Astrocyte of the spinal cord (primary cell): Measurements from ENCODE around the gene CDR2L.
A peak's percentile ranks its signal among the peaks of the same experiment; 100 is the strongest.
"Not testable (repeated sequence)": the region's sequence is repeated elsewhere in the genome, so short reads cannot be mapped to it uniquely, and the experiment has no call there.

Source experiments
- DNase-seq: peaks from one replicate; pipeline ENCODE4 v3.0.0; 2011; ENCODE audit warnings: low read depth, low spot score
- H3K4me3 ChIP-seq: 2 replicates; pipeline ENCODE4 v1.5.1; 2011; ENCODE audit warnings: low read depth, mild to moderate bottlenecking, low read length, moderate library complexity
- in situ Hi-C: cut with HindIII; loops from 2 replicates; pipeline ENCODE4 v1.10.0; 2017; ENCODE audit warnings: low sequenced_read_pairs
- TF ChIP-seq, protein P1 (sequence below): IDR thresholded peaks from 2 replicates; pipeline ENCODE4 v1.5.1; 2012; ENCODE audit warnings: low read depth, mild to moderate bottlenecking, low read length, inconsistent platforms

CDR2L gene

DNA sequence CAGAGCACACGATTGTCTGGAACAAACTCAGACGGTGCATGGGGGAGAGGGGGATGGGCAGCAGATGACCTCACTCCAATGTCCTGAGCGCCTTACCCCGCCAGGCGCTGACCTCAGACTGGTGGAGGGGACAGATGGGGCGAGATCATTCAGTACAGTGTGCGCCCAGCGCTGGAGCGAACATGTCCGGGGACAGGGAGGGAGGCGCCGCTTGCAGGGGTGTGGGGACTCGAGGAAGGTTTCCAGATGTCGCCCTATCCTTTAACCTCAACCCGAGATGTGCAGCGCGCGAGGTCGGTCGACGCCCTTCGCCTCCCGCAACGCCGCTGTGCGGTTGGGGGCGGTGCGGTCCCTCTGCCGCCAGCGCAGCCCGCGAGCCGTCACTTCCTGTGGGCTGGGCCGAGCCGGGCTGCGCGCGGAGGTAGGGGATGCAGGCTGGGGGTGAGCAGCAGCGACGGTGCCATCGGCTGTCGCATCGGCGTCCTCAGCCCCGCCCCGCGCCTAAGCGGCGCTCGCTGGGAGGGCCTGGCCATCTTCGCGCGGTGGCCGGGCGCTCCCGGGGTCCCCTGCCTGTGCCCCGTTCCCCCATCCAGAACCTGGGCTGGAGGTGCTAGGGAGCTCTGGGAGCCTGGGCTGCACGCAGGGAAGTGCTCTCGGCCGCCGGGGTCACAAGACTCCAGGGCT, 5.3 kb upstream of the CDR2L start:
- in situ Hi-C loops, result no loop called here
- TF ChIP-seq, protein P1, sequence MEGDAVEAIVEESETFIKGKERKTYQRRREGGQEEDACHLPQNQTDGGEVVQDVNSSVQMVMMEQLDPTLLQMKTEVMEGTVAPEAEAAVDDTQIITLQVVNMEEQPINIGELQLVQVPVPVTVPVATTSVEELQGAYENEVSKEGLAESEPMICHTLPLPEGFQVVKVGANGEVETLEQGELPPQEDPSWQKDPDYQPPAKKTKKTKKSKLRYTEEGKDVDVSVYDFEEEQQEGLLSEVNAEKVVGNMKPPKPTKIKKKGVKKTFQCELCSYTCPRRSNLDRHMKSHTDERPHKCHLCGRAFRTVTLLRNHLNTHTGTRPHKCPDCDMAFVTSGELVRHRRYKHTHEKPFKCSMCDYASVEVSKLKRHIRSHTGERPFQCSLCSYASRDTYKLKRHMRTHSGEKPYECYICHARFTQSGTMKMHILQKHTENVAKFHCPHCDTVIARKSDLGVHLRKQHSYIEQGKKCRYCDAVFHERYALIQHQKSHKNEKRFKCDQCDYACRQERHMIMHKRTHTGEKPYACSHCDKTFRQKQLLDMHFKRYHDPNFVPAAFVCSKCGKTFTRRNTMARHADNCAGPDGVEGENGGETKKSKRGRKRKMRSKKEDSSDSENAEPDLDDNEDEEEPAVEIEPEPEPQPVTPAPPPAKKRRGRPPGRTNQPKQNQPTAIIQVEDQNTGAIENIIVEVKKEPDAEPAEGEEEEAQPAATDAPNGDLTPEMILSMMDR, result no peak
- peak overlapping the region; percentile 58 for H3K4me3 ChIP-seq
- DNase-seq, result peak; percentile 28

DNA sequence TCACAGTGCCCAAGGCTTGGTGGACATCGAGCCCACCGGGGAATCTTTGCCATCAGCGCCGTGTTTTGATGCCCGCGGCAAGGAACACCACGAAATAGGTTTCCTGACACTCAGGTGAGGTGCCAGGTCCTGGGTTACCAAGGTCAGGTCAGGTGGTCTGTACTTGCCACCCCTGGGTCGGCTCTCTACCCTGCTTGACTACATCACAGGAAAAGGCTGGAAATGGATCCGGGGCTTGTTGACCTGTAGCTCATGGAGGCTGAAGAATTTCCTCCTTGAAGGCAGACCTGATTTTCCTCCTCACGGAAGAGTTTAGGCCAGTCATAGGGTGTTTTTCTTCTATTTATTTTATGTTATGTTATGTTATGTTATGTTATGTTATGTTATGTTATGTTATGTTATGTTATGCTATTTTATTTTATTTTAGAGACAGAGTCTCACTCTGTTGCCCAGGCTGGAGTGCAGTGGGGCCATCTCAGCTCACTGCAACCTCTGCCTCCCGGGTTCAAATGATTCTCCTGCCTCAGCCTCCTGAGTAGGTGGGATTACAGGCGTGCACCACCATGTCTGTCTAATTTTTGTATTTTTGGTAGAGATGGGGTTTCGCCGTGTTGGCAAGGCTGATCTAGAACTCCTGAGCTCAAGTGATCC, 4.6 kb upstream of the CDR2L start:
- DNase-seq, in situ Hi-C loops: not testable (repeated sequence)
- H3K4me3 ChIP-seq, result peak overlapping the region; percentile 58

DNA sequence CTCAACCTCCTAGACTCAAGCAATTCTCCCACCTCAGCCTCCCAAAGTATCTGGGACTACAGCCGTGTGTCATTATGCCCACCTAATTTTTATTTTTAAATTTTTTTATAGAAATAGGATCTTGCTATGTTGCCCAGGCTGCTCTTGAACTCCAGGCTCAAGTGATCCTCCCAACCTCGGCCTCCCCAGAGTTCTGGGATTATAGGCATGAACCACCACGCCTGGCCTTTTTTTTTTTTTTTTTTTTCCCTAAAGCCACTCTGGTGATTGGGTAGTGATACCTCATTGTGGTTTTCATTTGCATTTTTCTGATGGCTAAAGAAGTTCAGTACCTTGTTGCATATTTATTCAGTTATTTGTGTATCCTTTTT, 1.2 kb upstream of the CDR2L start:
- DNase-seq, result no peak

DNA sequence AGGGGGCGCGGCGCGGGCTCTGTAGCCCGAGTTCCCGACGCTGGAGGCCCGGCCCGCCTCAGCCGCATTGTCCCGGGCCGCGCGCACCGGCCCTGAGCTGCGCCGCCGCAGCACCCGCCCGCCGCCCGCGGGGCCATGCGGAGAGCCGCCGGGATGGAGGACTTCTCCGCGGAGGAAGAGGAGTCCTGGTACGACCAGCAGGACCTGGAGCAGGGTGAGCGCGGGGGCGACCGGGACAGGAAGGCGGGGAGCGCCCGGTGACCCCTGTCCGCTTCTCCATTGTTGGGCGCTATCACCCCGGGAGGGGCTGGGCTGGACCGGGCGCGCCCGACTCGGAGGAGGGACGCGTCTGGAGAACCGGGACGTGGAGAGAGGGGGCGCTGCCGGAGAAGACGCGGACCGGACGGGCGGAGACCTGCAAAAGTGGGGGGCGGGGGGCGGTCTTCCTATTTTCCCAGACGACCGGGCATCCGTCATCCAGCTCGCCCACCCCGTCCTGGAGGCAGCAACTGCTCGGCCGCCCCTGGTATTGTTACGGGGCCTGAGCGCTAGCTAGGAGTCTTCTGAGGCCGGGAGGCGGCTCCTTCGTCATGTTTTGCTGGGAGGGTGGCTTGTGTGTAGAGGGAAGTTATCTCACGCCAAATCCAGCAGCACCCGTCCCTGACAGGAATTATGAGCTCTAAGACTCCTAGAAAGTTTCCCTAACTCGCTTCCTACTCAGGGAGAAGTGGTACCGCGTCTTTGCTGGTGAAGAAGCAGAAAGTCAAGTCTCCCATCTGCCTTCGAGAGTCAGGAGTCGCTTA, 678 bp downstream of the CDR2L start:
- peak overlapping the region; percentile 71 for H3K4me3 ChIP-seq
- TF ChIP-seq, protein P1, result peak; percentile 47
- peak; percentile 78 for DNase-seq
- in situ Hi-C loops, result no loop called here

More for the DNA sequence above, 1.2 kb upstream of the CDR2L start:
- in situ Hi-C loops, result no loop called here
- no peak overlapping the region for H3K4me3 ChIP-seq
- TF ChIP-seq, protein P1, result no peak

DNA sequence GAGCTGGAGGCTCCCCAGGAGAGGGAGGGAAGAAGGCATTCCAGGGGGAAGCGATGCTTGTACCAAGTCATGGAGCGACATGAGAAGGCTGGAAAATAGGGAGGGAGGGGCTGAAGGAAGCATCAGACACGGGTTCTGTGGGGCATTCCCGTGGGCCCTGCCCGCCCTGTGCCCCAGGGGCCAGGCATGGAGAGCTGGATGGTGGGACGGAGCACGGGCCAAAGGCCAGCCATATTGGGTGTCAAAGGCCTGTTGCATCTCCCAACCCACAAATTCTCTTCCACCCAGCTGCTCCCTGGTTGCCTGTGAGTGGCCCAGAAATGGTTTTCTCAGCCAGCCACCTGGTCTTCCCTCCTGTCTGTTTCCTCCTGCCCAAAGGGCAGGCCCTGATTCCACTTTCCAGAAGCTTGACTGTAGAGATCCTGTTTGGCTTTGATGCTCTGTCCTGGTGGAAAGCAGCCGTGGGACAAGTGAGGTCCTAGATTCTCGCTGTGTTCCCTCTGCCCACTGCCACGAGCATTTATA, 3.2 kb downstream of the CDR2L start:
- in situ Hi-C loops, result no loop called here
- no peak overlapping the region for H3K4me3 ChIP-seq
- TF ChIP-seq, protein P1, result no peak
- DNase-seq, result no peak

DNA sequence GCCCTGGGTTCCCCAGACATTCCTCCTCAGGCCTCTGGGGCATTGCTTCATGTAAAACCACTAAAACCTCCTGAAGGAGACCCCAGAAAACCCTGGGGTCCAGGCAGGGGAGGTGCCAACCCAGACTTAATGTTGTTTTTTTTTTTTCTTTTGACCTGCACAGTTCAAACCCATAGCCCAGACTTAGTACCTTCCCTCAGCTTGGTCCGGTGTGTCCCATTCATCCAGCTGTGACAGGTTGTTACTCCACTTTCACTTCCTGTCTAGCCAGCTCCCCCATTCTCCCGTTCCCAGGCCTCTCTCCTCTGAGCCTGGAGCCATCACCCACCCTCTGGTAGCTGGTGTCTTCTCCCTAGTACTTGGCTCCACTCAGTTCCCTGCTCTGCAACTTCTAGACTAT, 4.8 kb downstream of the CDR2L start:
- in situ Hi-C loops, result no loop called here
- no peak overlapping the region for H3K4me3 ChIP-seq
- TF ChIP-seq, protein P1, result no peak
- DNase-seq, result no peak
